ENCODE data around the gene SLIT1.

The SLIT1 gene

DNA sequence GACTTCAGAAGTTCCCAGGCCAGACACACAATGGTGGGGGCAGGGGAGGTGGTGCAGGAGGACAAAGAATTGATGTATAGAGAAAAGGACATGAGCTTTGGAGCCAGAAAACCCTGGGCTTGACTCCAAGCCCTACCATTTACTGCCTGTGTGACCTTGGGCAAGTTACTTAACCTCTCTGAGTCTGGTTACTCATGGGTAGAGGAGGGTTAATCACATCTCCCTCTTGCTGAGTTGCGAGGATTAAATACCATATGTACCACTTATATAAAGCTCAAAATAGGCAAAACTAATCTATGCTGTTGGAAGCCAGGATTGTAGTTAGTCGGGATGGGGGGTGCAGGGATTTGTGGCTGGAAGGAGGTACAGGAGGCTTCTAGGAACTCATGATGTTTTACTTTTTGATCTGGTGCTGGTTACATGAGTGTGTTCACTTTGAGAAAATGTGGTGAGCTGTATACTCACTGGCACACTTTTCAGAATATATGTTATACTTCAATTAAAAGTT is 106.8 kb downstream of the SLIT1 start:
- TF ChIP-seq EZH2 (IDR thresholded peaks at IDR 0.05; ENCODE audit: borderline replicate concordance, low read length): no peak
- TF ChIP-seq, protein P1, sequence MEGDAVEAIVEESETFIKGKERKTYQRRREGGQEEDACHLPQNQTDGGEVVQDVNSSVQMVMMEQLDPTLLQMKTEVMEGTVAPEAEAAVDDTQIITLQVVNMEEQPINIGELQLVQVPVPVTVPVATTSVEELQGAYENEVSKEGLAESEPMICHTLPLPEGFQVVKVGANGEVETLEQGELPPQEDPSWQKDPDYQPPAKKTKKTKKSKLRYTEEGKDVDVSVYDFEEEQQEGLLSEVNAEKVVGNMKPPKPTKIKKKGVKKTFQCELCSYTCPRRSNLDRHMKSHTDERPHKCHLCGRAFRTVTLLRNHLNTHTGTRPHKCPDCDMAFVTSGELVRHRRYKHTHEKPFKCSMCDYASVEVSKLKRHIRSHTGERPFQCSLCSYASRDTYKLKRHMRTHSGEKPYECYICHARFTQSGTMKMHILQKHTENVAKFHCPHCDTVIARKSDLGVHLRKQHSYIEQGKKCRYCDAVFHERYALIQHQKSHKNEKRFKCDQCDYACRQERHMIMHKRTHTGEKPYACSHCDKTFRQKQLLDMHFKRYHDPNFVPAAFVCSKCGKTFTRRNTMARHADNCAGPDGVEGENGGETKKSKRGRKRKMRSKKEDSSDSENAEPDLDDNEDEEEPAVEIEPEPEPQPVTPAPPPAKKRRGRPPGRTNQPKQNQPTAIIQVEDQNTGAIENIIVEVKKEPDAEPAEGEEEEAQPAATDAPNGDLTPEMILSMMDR (IDR thresholded peaks at IDR 0.05; ENCODE audit: low read length): no peak
- no peaks in the 10 kb centered on the region for H3K36me3 ChIP-seq (ENCODE audit: insufficient read depth, low read length)
- H2AFZ ChIP-seq (ENCODE audit: low read length): no peak overlapping the region
- H3K4me1 ChIP-seq (ENCODE audit: insufficient read depth, low read length, severe bottlenecking): no peaks in the 10 kb centered on the region
- H3K9me3 ChIP-seq (ENCODE audit: low read length): no peaks in the 10 kb centered on the region
- no peaks in the 10 kb centered on the region for H3K79me2 ChIP-seq (ENCODE audit: insufficient read depth, low read length)
- no peak overlapping the region for H3K9ac ChIP-seq (ENCODE audit: low read length)
- H3K27me3 ChIP-seq (ENCODE audit: insufficient read depth, low read length): no peaks in the 10 kb centered on the region
- H4K20me1 ChIP-seq (ENCODE audit: insufficient read depth, low read length): no peaks in the 10 kb centered on the region
- H3K4me3 ChIP-seq (ENCODE audit: low read depth, low read length, poor library complexity, severe bottlenecking): no peak overlapping the region
- H3K4me2 ChIP-seq (ENCODE audit: low read length): no peak overlapping the region
- no peak overlapping the region for H3K27ac ChIP-seq (ENCODE audit: low read depth, low read length, poor library complexity, severe bottlenecking)
- H3K9me2 ChIP-seq (ENCODE audit: low read depth, low read length): no peaks in the 10 kb centered on the region
- H3F3A ChIP-seq (ENCODE audit: insufficient read depth, low read length): no peaks in the 10 kb centered on the region

DNA sequence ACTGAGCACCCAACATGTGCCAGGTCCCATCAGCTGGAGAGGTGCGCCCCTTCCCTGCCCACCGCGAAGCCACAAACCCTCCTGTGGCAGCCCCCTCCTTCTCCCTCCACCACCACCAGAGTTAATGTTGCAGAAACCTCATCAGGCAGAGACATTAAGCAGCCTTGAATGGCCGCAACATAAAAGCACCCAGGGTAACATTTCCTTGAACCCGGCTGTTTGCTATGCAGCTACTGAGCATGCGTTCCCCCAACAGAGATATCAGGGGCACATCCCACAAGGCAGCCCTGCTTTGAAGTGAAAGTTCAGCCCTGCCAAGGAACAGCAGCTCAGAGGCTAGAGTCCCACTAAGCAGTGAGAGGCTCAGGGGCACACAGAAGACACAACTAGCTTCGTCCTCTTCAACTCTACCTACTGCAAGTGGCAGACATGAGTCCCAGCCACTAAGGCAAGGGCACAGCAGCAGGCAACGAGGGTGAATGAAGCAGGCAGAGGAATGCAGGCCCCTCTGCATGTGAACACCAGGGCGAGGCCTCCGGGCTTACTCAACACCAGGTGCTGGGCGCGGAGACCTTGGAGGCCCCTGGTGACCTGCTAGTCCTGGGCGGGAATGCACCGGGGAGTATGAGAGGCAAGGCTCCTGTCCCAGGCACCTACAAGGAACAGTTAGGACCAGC is 107.4 kb downstream of the SLIT1 start:
- H3K4me3 ChIP-seq (ENCODE audit: low read depth, low read length, poor library complexity, severe bottlenecking): no peak overlapping the region
- no peaks in the 10 kb centered on the region for H3K27me3 ChIP-seq (ENCODE audit: insufficient read depth, low read length)
- no peaks in the 10 kb centered on the region for H3K36me3 ChIP-seq (ENCODE audit: insufficient read depth, low read length)
- TF ChIP-seq EZH2 (IDR thresholded peaks at IDR 0.05; ENCODE audit: borderline replicate concordance, low read length): no peak
- TF ChIP-seq, protein P1 (IDR thresholded peaks at IDR 0.05; ENCODE audit: low read length): no peak
- no peak overlapping the region for H2AFZ ChIP-seq (ENCODE audit: low read length)
- no peak overlapping the region for H3K27ac ChIP-seq (ENCODE audit: low read depth, low read length, poor library complexity, severe bottlenecking)
- no peaks in the 10 kb centered on the region for H3K9me2 ChIP-seq (ENCODE audit: low read depth, low read length)
- H3K9ac ChIP-seq (ENCODE audit: low read length): no peak overlapping the region
- H4K20me1 ChIP-seq (ENCODE audit: insufficient read depth, low read length): no peaks in the 10 kb centered on the region
- H3K4me1 ChIP-seq (ENCODE audit: insufficient read depth, low read length, severe bottlenecking): no peaks in the 10 kb centered on the region
- no peaks in the 10 kb centered on the region for H3K79me2 ChIP-seq (ENCODE audit: insufficient read depth, low read length)
- H3K4me2 ChIP-seq (ENCODE audit: low read length): no peak overlapping the region
- no peaks in the 10 kb centered on the region for H3K9me3 ChIP-seq (ENCODE audit: low read length)
- H3F3A ChIP-seq (ENCODE audit: insufficient read depth, low read length): no peaks in the 10 kb centered on the region

DNA sequence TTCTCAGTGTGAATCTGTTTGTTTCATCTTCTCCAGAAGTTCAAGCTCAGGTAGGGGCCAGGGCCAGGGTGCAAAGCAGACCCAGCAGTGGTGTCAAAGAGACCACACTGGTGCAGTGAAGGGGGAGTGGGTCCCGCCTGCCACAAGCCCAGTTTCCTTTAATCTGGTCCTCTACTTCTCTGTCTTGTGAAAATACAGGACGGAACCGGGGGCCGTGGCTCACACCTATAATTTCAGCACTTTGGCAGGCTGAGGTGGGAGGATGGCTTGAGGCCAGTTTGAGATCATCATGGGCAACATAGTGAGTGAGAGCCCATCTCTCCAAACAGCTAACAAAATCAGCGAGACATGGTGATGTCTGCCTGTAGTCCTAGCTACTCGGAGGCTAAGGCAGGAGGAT is 109.0 kb downstream of the SLIT1 start:
- Histone ChIP-seq H3K79me2 (ENCODE audit: insufficient read depth, low read length) (no peaks in the 10 kb centered on the region), H3K9me2 (ENCODE audit: low read depth, low read length) (no peaks in the 10 kb centered on the region), H3K4me1 (ENCODE audit: insufficient read depth, low read length, severe bottlenecking) (no peaks in the 10 kb centered on the region), H3K4me3 (ENCODE audit: low read depth, low read length, poor library complexity, severe bottlenecking) (no peak overlapping the region), H3K4me2 (ENCODE audit: low read length) (no peak overlapping the region), H2AFZ (ENCODE audit: low read length) (no peak overlapping the region), H3F3A (ENCODE audit: insufficient read depth, low read length) (no peaks in the 10 kb centered on the region), H3K9ac (ENCODE audit: low read length) (no peak overlapping the region), H3K9me3 (ENCODE audit: low read length) (no peaks in the 10 kb centered on the region), H4K20me1 (ENCODE audit: insufficient read depth, low read length) (no peaks in the 10 kb centered on the region), H3K36me3 (ENCODE audit: insufficient read depth, low read length) (no peaks in the 10 kb centered on the region), H3K27me3 (ENCODE audit: insufficient read depth, low read length) (no peaks in the 10 kb centered on the region), H3K27ac (ENCODE audit: low read depth, low read length, poor library complexity, severe bottlenecking) (no peak overlapping the region)
- TF ChIP-seq, protein P1 (IDR thresholded peaks at IDR 0.05; ENCODE audit: low read length): no peak
- no peak for TF ChIP-seq EZH2 (IDR thresholded peaks at IDR 0.05; ENCODE audit: borderline replicate concordance, low read length)
